HCT116 (cell line): ENCODE measurements around the gene MACROD1. TPM values are rescaled to one million over a fixed set of nuclear protein-coding genes. Genes with fewer than 3 reads are reported as not detected.

Experiments used
- ATAC-seq: fragments of 200-7000 bp; cut with Tn5 transposase; 2 replicates; pipeline ENCODE4 v1.9.1; 2020; ENCODE audit warnings: mild to moderate bottlenecking, moderate library complexity
- BruUV-seq: library from RNA; stranded (reverse); fragments of 400-500 nt; replicated peaks from 2 replicates; lab custom pipeline; 2021; lab: Mats Ljungman, UMichigan
- CTCF ChIA-PET: fragments of 300-600 bp; sonication (Branson Sonifier 250); formaldehyde crosslinking; loops from one replicate; lab custom pipeline; 2021; ENCODE audit warnings: antibody characterized with exemption; lab: Charles Lee
- POLR2A ChIA-PET: fragments of 300-600, 350-600 bp; sonication (Branson Sonifier 250); formaldehyde crosslinking; loops from one replicate; lab custom pipeline; 2021; ENCODE audit warnings: antibody characterized with exemption; lab: Charles Lee
- RAD21 ChIA-PET, 2 experiments: fragments of 300-600 bp; sonication (Branson Sonifier 250); formaldehyde crosslinking; loops; one replicate each; lab custom pipeline; 2023; ENCODE audit warnings: low total read pairs in 2 of 2; ENCODE audit not compliant: uncharacterized antibody in 2 of 2, unreplicated experiment in 2 of 2, low non-redundant PET in 1 of 2; lab: Charles Lee
- DNase-seq: peaks from one replicate; pipeline ENCODE4 v3.0.0-alpha.2; 2010; ENCODE audit warnings: low read depth, low spot score
- H2AFZ ChIP-seq: fragments of 200-600 bp; shearing (Covaris generic), sonication (generic); 2 replicates; pipeline ENCODE4 v1.6.1; 2017; ENCODE audit warnings: low read depth, mixed run types, mixed read lengths, antibody characterized with exemption, low read length; ENCODE audit not compliant: poor library complexity, severe bottlenecking
- H3K27ac ChIP-seq: 2 replicates; pipeline ENCODE4 v1.5.1; 2012; ENCODE audit warnings: low read depth, low read length
- H3K27me3 ChIP-seq: fragments of 200-600 bp; sonication (generic); 2 replicates; pipeline ENCODE4 v1.6.1; 2016; ENCODE audit warnings: mixed run types, low read length, mixed read lengths; ENCODE audit not compliant: insufficient read depth
- H3K36me3 ChIP-seq, 2 experiments: fragments of 200-500 bp in 1 of 2; fragments of 200-600 bp in 1 of 2; sonication (Bioruptor generic) in 1 of 2; sonication (generic) in 1 of 2; 2 replicates each; pipeline versions ENCODE4 v1.5.1 to v1.6.1; 2014 to 2016; ENCODE audit warnings: low read length in 2 of 2, inconsistent platforms in 1 of 2, mixed read lengths in 1 of 2, mixed run types in 1 of 2; ENCODE audit not compliant: insufficient read depth in 2 of 2, control insufficient read depth in 1 of 2
- H3K4me1 ChIP-seq, 2 experiments: fragments of 200-600 bp in 1 of 2; sonication (generic) in 1 of 2; 2 replicates each; pipeline versions ENCODE4 v1.5.1 to v1.6.1; 2012 to 2017; ENCODE audit warnings: low read length in 2 of 2, inconsistent platforms in 1 of 2, mild to moderate bottlenecking in 1 of 2, mixed read lengths in 1 of 2, mixed run types in 1 of 2, moderate library complexity in 1 of 2; ENCODE audit not compliant: insufficient read depth in 2 of 2, control insufficient read depth in 1 of 2
- H3K4me2 ChIP-seq: fragments of 200-600 bp; sonication (generic); 2 replicates; pipeline ENCODE4 v1.6.1; 2017; ENCODE audit warnings: mixed run types, low read length, mixed read lengths
- H3K4me3 ChIP-seq, 2 experiments: fragments of 200-600 bp in 1 of 2; sonication (generic) in 1 of 2; replicated peaks in 1 of 2; 2 replicates each; pipeline ENCODE4 v1.5.1; 2011 to 2016; ENCODE audit warnings: low read length in 2 of 2, control low read depth in 1 of 2, low read depth in 1 of 2, mild to moderate bottlenecking in 1 of 2, mixed read lengths in 1 of 2, mixed run types in 1 of 2
- H3K79me2 ChIP-seq: fragments of 200-600 bp; sonication (generic); 2 replicates; pipeline ENCODE4 v1.6.1; 2017; ENCODE audit warnings: mild to moderate bottlenecking, mixed run types, low read length, moderate library complexity, mixed read lengths; ENCODE audit not compliant: insufficient read depth
- H3K9ac ChIP-seq: fragments of 200-600 bp; sonication (generic); 2 replicates; pipeline ENCODE4 v1.6.1; 2016; ENCODE audit warnings: low read length, mixed read lengths
- H3K9me2 ChIP-seq: fragments of 200-600 bp; sonication (generic), shearing (Covaris generic); 2 replicates; pipeline ENCODE4 v1.6.1; 2017; ENCODE audit warnings: mixed run types, mild to moderate bottlenecking, moderate library complexity; ENCODE audit not compliant: insufficient read depth
- H3K9me3 ChIP-seq, 2 experiments: fragments of 200-500 bp in 1 of 2; fragments of 200-600 bp in 1 of 2; sonication (Bioruptor generic) in 1 of 2; sonication (generic) in 1 of 2; 2 replicates each; pipeline ENCODE4 v1.6.1; 2014 to 2017; ENCODE audit warnings: low read length in 2 of 2, mixed read lengths in 2 of 2, inconsistent platforms in 1 of 2, low read depth in 1 of 2, mild to moderate bottlenecking in 1 of 2, mixed run types in 1 of 2, moderate library complexity in 1 of 2; ENCODE audit not compliant: control insufficient read depth in 1 of 2, insufficient read depth in 1 of 2
- H4K20me1 ChIP-seq: fragments of 200-600 bp; sonication (generic), shearing (Covaris generic); 2 replicates; pipeline ENCODE4 v1.6.1; 2017; ENCODE audit warnings: mixed run types, mild to moderate bottlenecking, moderate library complexity; ENCODE audit not compliant: insufficient read depth
- ATF3 ChIP-seq: IDR thresholded peaks from 2 replicates; pipeline ENCODE4 v1.6.1; 2012
- CBX3 ChIP-seq: IDR thresholded peaks from 2 replicates; pipeline ENCODE4 v1.6.1; 2012; ENCODE audit warnings: low read depth
- CEBPB ChIP-seq: IDR thresholded peaks from 2 replicates; pipeline ENCODE4 v1.6.1; 2012; ENCODE audit warnings: low read depth
- CTCF ChIP-seq, 3 experiments: fragments of 200-600 bp in 1 of 3; sonication (generic) in 1 of 3; IDR thresholded peaks in 2 of 3; conservative IDR thresholded peaks in 1 of 3; 2 replicates each; pipeline ENCODE4 v1.5.1; 2012 to 2017; ENCODE audit warnings: low read depth in 2 of 3, low read length in 2 of 3, antibody characterized with exemption in 1 of 3, borderline replicate concordance in 1 of 3, control low read depth in 1 of 3, mild to moderate bottlenecking in 1 of 3, mixed read lengths in 1 of 3, mixed run types in 1 of 3, moderate library complexity in 1 of 3; ENCODE audit not compliant: insufficient read depth in 1 of 3
- EZH2 ChIP-seq: fragments of 200-600 bp; sonication (generic); IDR thresholded peaks from 2 replicates; pipeline ENCODE4 v1.6.1; 2017; ENCODE audit warnings: antibody characterized with exemption, mixed run types
- EZH2phosphoT487 ChIP-seq: fragments of 200-600 bp; IDR thresholded peaks from 2 replicates; pipeline ENCODE4 v1.6.1; 2018; ENCODE audit warnings: antibody characterized with exemption, borderline replicate concordance
- FOSL1 ChIP-seq: IDR thresholded peaks from 2 replicates; pipeline ENCODE4 v1.6.1; 2012; ENCODE audit warnings: low read depth
- JUND ChIP-seq: IDR thresholded peaks from 2 replicates; pipeline ENCODE4 v1.6.1; 2012
- SP1 ChIP-seq: IDR thresholded peaks from 2 replicates; pipeline ENCODE4 v1.6.1; 2012; ENCODE audit warnings: low read depth
- SRF ChIP-seq: IDR thresholded peaks from 2 replicates; pipeline ENCODE4 v1.6.1; 2012; ENCODE audit warnings: low read depth
- YY1 ChIP-seq: IDR thresholded peaks from 2 replicates; pipeline ENCODE4 v1.6.1; 2011; ENCODE audit warnings: low read length, low read depth, moderate library complexity, mild to moderate bottlenecking; ENCODE audit not compliant: insufficient replicate concordance; ENCODE audit errors: extremely low read depth
- ZBTB33 ChIP-seq: IDR thresholded peaks from 2 replicates; pipeline ENCODE4 v1.6.1; 2011; ENCODE audit warnings: mild to moderate bottlenecking, low read length, moderate library complexity; ENCODE audit not compliant: insufficient replicate concordance; ENCODE audit errors: extremely low read depth
- ZFX ChIP-seq: fragments of 450-650 bp; IDR thresholded peaks from 2 replicates; pipeline ENCODE4 v1.6.1; 2017
- ZNF274 ChIP-seq: fragments of 200-500 bp; sonication (Bioruptor generic); IDR thresholded peaks from 2 replicates; pipeline ENCODE4 v1.6.1; 2014; ENCODE audit warnings: mild to moderate bottlenecking, low read depth, low read length, inconsistent platforms
- intact Hi-C: fragments of 100-400 bp; cut with micrococcal nuclease; formaldehyde crosslinking; loops from 2 replicates; pipeline ENCODE4 v1.10.0; 2022
- total RNA-seq: library from RNA; stranded (reverse); gene quantifications from one replicate; pipeline ENCODE4 v1.2.1, GENCODE V29; 2021; ENCODE audit not compliant: unreplicated experiment

The MACROD1 gene
- total RNA-seq, 1 experiment from 2014 or later, result 61.1 TPM

- no peak for TF ChIP-seq ZBTB33
These were observed 84.0 kb downstream of the MACROD1 start (continued) for GRCh38 chr11:64081745-64082442.

- Histone ChIP-seq H3K4me1 (no peaks in the 10 kb centered on the region), H3K9me2 (no peaks in the 10 kb centered on the region), H3K4me2 (no peak overlapping the region), H3K27me3 (no peaks in the 10 kb centered on the region), H3K36me3 (no peaks in the 10 kb centered on the region), H2AFZ (no peak overlapping the region), H3K79me2 (no peaks in the 10 kb centered on the region), H3K9me3 (no peaks in the 10 kb centered on the region), H3K4me3 (no peak overlapping the region), H3K27ac (no peak overlapping the region), H4K20me1 (no peaks in the 10 kb centered on the region), H3K9ac (no peak overlapping the region)
- DNase-seq, result no peak
- ChIA-PET RAD21 (no interaction called here), CTCF (no interaction called here), POLR2A (no interaction called here)
- BruUV-seq, result no TSS peak
- no peak for ATAC-seq
- TF ChIP-seq CEBPB, result no peak
- TF ChIP-seq SP1, result no peak
- no peak for TF ChIP-seq CBX3
- TF ChIP-seq JUND, result no peak
- no peak for TF ChIP-seq CTCF (IDR thresholded peaks at IDR 0.05 in 2 of 3, conservative IDR thresholded peaks at IDR 0.05 in 1 of 3; ENCODE audit: borderline replicate concordance in 1 of 3, insufficient read depth in 1 of 3, low read depth in 2 of 3, low read length in 2 of 3)
- no peak for TF ChIP-seq FOSL1
- TF ChIP-seq YY1, result no peak
- TF ChIP-seq ZNF274, result no peak
- TF ChIP-seq EZH2phosphoT487, result no peak
- TF ChIP-seq ATF3, result no peak
- no peak for TF ChIP-seq SRF
- no peak for TF ChIP-seq ZFX
- TF ChIP-seq EZH2, result no peak
- intact Hi-C loops, result no loop called here
These were observed 85.5 kb downstream of the MACROD1 start for GRCh38 chr11:64080390-64080789.
